IPS-20b (cell line): ENCODE results near the gene ATP6V0A1.

Experiments used
- H3K27ac ChIP-seq: one replicate; pipeline ENCODE4 v1.5.1; 2013; ENCODE audit warnings: low read length
- H3K27me3 ChIP-seq: 2 replicates; pipeline ENCODE4 v1.6.1; 2013; ENCODE audit warnings: mild to moderate bottlenecking, low read length, inconsistent platforms; ENCODE audit not compliant: insufficient read depth
- H3K36me3 ChIP-seq: 2 replicates; pipeline ENCODE4 v1.6.1; 2013; ENCODE audit warnings: low read depth, mild to moderate bottlenecking, inconsistent platforms, low read length, moderate library complexity; ENCODE audit not compliant: insufficient read depth
- H3K4me1 ChIP-seq: 2 replicates; pipeline ENCODE4 v1.6.1; 2013; ENCODE audit warnings: mild to moderate bottlenecking, control low read depth, inconsistent platforms, low read length, moderate library complexity; ENCODE audit not compliant: insufficient read depth
- H3K4me3 ChIP-seq: 2 replicates; pipeline ENCODE4 v1.5.1; 2013; ENCODE audit warnings: mild to moderate bottlenecking, low read length, inconsistent platforms
- H3K9ac ChIP-seq: 2 replicates; pipeline ENCODE4 v1.6.1; 2013; ENCODE audit warnings: low read depth, mild to moderate bottlenecking, inconsistent platforms, low read length, moderate library complexity
- H3K9me3 ChIP-seq: 2 replicates; pipeline ENCODE4 v1.6.1; 2013; ENCODE audit warnings: mild to moderate bottlenecking, low read depth, low read length, inconsistent platforms; ENCODE audit not compliant: insufficient read depth

Gene ATP6V0A1

GRCh38 chr17:42571435-42572225 is 113.0 kb downstream of the ATP6V0A1 start:
- peaks cover 78% of the 10 kb centered on the region for H3K36me3 ChIP-seq
- no peak overlapping the region for H3K4me3 ChIP-seq
- no peaks in the 10 kb centered on the region for H3K27me3 ChIP-seq
- no peaks in the 10 kb centered on the region for H3K4me1 ChIP-seq
- no peak overlapping the region for H3K9ac ChIP-seq
- no peaks in the 10 kb centered on the region for H3K9me3 ChIP-seq
- no peak overlapping the region for H3K27ac ChIP-seq
